Adrenal gland (tissue), 12 donors: ENCODE results near the gene XPA. TPM values are rescaled to one million over a fixed set of nuclear protein-coding genes. Genes with fewer than 3 reads are reported as not detected.

Experiments used
- DNase-seq, 7 donors: peaks; one replicate each; pipeline ENCODE4 v3.0.0-alpha.2; 2019 to 2020
- H3K27ac ChIP-seq, 5 donors: fragments of 200-600 bp; sonication (generic) in 4 of 5; 1 replicate in 3 of 5; 2 replicates in 2 of 5; pipeline versions ENCODE4 v1.5.1 to v1.8.0; 2016 to 2020; ENCODE audit warnings: mild to moderate bottlenecking in 1 of 5
- H3K27me3 ChIP-seq: fragments of 200-600 bp; 2 replicates; pipeline ENCODE4 v1.8.0; 2021
- H3K36me3 ChIP-seq, 2 donors: fragments of 200-600 bp; replicated peaks in 1 of 2; 1 replicate in 1 of 2; 2 replicates in 1 of 2; pipeline versions ENCODE4 v1.5.1 to v1.8.0; 2018 to 2022
- H3K4me1 ChIP-seq, 2 donors: fragments of 200-600 bp; replicated peaks in 1 of 2; 1 replicate in 1 of 2; 2 replicates in 1 of 2; pipeline versions ENCODE4 v1.5.1 to v1.8.0; 2018 to 2021
- H3K4me3 ChIP-seq, 4 donors: fragments of 200-600 bp; sonication (generic) in 3 of 4; one replicate each; pipeline ENCODE4 v1.5.1; 2016 to 2018
- H3K9me3 ChIP-seq, 3 donors: fragments of 200-600 bp; sonication (generic) in 1 of 3; replicated peaks in 1 of 3; 1 replicate in 2 of 3; 2 replicates in 1 of 3; pipeline versions ENCODE4 v1.5.1 to v1.8.0; 2016 to 2021
- POLR2A ChIP-seq, 2 donors: fragments of 450-650 bp; IDR thresholded peaks; one replicate each; pipeline ENCODE4 v1.6.1; 2017; ENCODE audit warnings: antibody characterized with exemption in 2 of 2, mild to moderate bottlenecking in 2 of 2, moderate library complexity in 1 of 2
- WGBS, 4 donors: extraction: QIAGEN DNeasy Blood & Tissue Kit in 2 of 4; methylation state at CpG; one replicate each; pipeline versions ENCODE4 v1.1.5 to v1.1.7; 2013 to 2017; 5-methylcytosine and 5-hydroxymethylcytosine counted together
- intact Hi-C, 2 donors: fragments of 100-400 bp; cut with DNase I; formaldehyde crosslinking; loops; one replicate each; pipeline versions ENCODE4 v1.14.1 to v1.15.0; 2022 to 2023
- polyA plus RNA-seq, 3 donors: library from polyadenylated mRNA; stranded (reverse); fragments of 200-250 nt in 2 of 3; fragments of 350-450 nt in 1 of 3; fragmentation: Illumina TruSeq in 1 of 3; extraction: RNeasy Lipid Tissue Mini Kit (QIAGEN cat#74804) in 1 of 3; gene quantifications; one replicate each; pipeline ENCODE4 v1.2.3, GENCODE V29; 2013 to 2014
- total RNA-seq, 9 donors: library from RNA; depleted of rRNA in 4 of 9; stranded (reverse); fragments of >200 nt in 4 of 9; fragments of 120-200 nt in 1 of 9; fragmentation: NEBNext Ultra II Directional in 1 of 9; extraction: Animal tissue kit (Norgen Biotek cat#: 25700) in 1 of 9; gene quantifications; one replicate each; pipeline versions ENCODE4 v1.1.0 to v1.2.4, GENCODE V29; 2013 to 2023
- TF ChIP-seq, protein P1 (sequence below), 6 experiments: fragments of 450-650 bp in 4 of 6; fragments of 200-600 bp in 2 of 6; sonication (generic) in 1 of 6; IDR thresholded peaks; 1 replicate in 5 of 6; 2 replicates in 1 of 6; pipeline versions ENCODE4 v1.5.1 to v1.8.0; 2016 to 2021; ENCODE audit warnings: antibody characterized with exemption in 6 of 6, mild to moderate bottlenecking in 2 of 6, moderate library complexity in 1 of 6
- donor health status: healthy with polysubstance abuse.
- donor health status: Bipolar disorder and iron deficiency.
- donor health status: DM: yes; HTN: yes; CAD: no.
- donor health status: DM: no; HTN: no; CAD: no.
- donor health status: DM: no; HTN: no; CAD: no.
- donor health status: DM: yes; HTN: yes; CAD: no.

The XPA gene
- total and polyA plus RNA-seq, 12 donors, result 7.5 to 21.0 (median 15.5) TPM

- intact Hi-C loops, result no loop called here
- no peak overlapping the region for H3K27ac ChIP-seq
- peaks cover 0 to 32% of the 10 kb centered on the region in 2 donors for H3K4me1 ChIP-seq
- TF ChIP-seq, protein P1, sequence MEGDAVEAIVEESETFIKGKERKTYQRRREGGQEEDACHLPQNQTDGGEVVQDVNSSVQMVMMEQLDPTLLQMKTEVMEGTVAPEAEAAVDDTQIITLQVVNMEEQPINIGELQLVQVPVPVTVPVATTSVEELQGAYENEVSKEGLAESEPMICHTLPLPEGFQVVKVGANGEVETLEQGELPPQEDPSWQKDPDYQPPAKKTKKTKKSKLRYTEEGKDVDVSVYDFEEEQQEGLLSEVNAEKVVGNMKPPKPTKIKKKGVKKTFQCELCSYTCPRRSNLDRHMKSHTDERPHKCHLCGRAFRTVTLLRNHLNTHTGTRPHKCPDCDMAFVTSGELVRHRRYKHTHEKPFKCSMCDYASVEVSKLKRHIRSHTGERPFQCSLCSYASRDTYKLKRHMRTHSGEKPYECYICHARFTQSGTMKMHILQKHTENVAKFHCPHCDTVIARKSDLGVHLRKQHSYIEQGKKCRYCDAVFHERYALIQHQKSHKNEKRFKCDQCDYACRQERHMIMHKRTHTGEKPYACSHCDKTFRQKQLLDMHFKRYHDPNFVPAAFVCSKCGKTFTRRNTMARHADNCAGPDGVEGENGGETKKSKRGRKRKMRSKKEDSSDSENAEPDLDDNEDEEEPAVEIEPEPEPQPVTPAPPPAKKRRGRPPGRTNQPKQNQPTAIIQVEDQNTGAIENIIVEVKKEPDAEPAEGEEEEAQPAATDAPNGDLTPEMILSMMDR (IDR thresholded peaks at IDR 0.05), result no peak
- no peak for TF ChIP-seq POLR2A (IDR thresholded peaks at IDR 0.05)
- H3K9me3 ChIP-seq, result no peaks in the 10 kb centered on the region
- H3K27me3 ChIP-seq, result no peaks in the 10 kb centered on the region
- no peak for DNase-seq
- H3K4me3 ChIP-seq, result no peak overlapping the region
- H3K36me3 ChIP-seq, result peaks cover 0 to 31% of the 10 kb centered on the region in 2 donors
- WGBS, 4 donors, result 95 to 97% (median 96%) methylated on average over 2 of the region's 2 CpGs
Measured at GRCh38 chr9:97640325-97640724, 56.8 kb downstream of the XPA start.

GRCh38 chr9:97638666-97639065 lies 58.5 kb downstream of the XPA start:
- no peak for DNase-seq
- Histone ChIP-seq H3K9me3 (no peaks in the 10 kb centered on the region), H3K36me3 (peaks cover 0 to 25% of the 10 kb centered on the region in 2 donors), H3K4me3 (no peak overlapping the region), H3K4me1 (peaks cover 0 to 42% of the 10 kb centered on the region in 2 donors), H3K27ac (no peak overlapping the region), H3K27me3 (no peaks in the 10 kb centered on the region)
- TF ChIP-seq POLR2A (IDR thresholded peaks at IDR 0.05), result no peak
- TF ChIP-seq, protein P1 (IDR thresholded peaks at IDR 0.05), result no peak
- WGBS, 4 donors, result 82 to 89% (median 87%) methylated on average over 3 of the region's 3 CpGs
- intact Hi-C loops, result no loop called here

GRCh38 chr9:97636903-97637302 lies 60.2 kb downstream of the XPA start:
- no peak overlapping the region for H3K27ac ChIP-seq
- no peak overlapping the region for H3K4me3 ChIP-seq
- H3K27me3 ChIP-seq, result no peaks in the 10 kb centered on the region
- intact Hi-C loops, result no loop called here
- no peak for DNase-seq
- 76 to 86% (median 79%) methylated on average over 3 of the region's 3 CpGs for WGBS, 4 donors
- no peaks in the 10 kb centered on the region for H3K9me3 ChIP-seq
- H3K4me1 ChIP-seq, result peaks cover 0 to 44% of the 10 kb centered on the region in 2 donors
- peaks cover 0 to 7% of the 10 kb centered on the region in 2 donors for H3K36me3 ChIP-seq
- TF ChIP-seq, protein P1 (IDR thresholded peaks at IDR 0.05), result no peak
- TF ChIP-seq POLR2A (IDR thresholded peaks at IDR 0.05), result no peak

DNA sequence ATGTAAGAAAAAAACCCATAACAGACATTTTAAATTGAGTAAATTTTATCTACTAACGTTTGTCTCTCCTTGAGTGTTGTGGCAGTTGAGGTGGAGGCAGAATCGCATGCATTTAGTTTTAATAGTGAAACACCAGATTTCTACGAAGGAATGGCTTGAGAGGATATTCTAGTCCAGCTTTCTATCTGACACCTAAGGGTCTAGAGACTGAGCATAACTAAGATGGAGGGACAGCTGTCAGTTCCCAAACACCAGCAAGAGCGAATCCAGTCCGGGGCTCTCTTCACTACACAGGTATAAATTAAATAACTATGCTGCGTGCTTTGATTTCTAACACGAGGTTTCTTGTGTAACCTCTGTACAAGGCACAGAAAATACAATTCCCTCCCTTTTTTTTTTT lies 62.1 kb downstream of the XPA start:
- intact Hi-C loops, result no loop called here
- peak overlapping the region in 1 of 5 donors; percentile 98 for H3K27ac ChIP-seq
- H3K36me3 ChIP-seq, result no peaks in the 10 kb centered on the region
- 66 to 77% (median 68%) methylated on average over 7 of the region's 7 CpGs for WGBS, 4 donors
- H3K9me3 ChIP-seq, result no peaks in the 10 kb centered on the region
- DNase-seq, result no peak
- TF ChIP-seq, protein P1 (IDR thresholded peaks at IDR 0.05), result no peak
- TF ChIP-seq POLR2A (IDR thresholded peaks at IDR 0.05), result no peak
- peak overlapping the region in 1 of 4 donors; percentile 63 for H3K4me3 ChIP-seq
- no peaks in the 10 kb centered on the region for H3K27me3 ChIP-seq
- peaks cover 0 to 52% of the 10 kb centered on the region in 2 donors for H3K4me1 ChIP-seq
